Spleen (tissue), 7 donors: ENCODE data around the gene OR52E4.

ENCODE experiments used
- POLR2A ChIP-seq, 3 donors: fragments of 450-650 bp; IDR thresholded peaks; one replicate each; pipeline ENCODE4 v1.5.1; 2017; ENCODE audit warnings: antibody characterized with exemption in 3 of 3, mild to moderate bottlenecking in 1 of 3
- POLR2AphosphoS5 ChIP-seq, 3 donors: sonication (generic); formaldehyde crosslinking; IDR thresholded peaks; one replicate each; pipeline ENCODE4 v1.5.1; 2017; ENCODE audit warnings: antibody characterized with exemption in 3 of 3
- TF ChIP-seq, protein P1 (sequence below), 11 experiments: fragments of 200-600 bp in 7 of 11; fragments of 450-650 bp in 4 of 11; sonication (generic) in 4 of 11; IDR thresholded peaks in 8 of 11; conservative IDR thresholded peaks in 3 of 11; 1 replicate in 7 of 11; 2 replicates in 4 of 11; pipeline versions ENCODE4 v1.4.0 to v1.8.0; 2016 to 2021; ENCODE audit warnings: antibody characterized with exemption in 11 of 11, inconsistent platforms in 4 of 11, mild to moderate bottlenecking in 1 of 11
- donor health status: DM: no; HTN: no; CAD: no; lungs with moderate emphysema.
- donor health status: DM: no; HTN: no; CAD: no.
- donor health status: DM: no; HTN: no; CAD: no.

DNA sequence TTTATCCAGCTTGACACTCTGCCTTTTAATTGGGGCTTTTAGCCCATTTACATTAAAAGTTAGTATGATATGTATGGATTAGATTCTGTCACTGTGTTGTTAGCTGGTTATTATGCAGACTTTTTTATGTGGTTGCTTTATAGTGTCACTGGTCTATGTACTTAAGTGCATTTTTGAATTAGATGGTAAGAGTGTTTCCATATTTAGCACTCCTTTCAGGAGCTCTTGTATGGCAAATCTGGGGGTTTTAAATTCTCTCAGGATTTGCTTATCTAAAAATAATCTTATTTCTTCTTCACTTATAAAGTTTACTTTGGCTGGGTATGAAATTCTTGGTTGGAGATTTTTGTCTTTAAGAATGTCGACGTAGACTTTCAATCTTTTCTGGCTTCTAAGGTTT, 42.7 kb upstream of the OR52E4 start:
- TF ChIP-seq, protein P1, sequence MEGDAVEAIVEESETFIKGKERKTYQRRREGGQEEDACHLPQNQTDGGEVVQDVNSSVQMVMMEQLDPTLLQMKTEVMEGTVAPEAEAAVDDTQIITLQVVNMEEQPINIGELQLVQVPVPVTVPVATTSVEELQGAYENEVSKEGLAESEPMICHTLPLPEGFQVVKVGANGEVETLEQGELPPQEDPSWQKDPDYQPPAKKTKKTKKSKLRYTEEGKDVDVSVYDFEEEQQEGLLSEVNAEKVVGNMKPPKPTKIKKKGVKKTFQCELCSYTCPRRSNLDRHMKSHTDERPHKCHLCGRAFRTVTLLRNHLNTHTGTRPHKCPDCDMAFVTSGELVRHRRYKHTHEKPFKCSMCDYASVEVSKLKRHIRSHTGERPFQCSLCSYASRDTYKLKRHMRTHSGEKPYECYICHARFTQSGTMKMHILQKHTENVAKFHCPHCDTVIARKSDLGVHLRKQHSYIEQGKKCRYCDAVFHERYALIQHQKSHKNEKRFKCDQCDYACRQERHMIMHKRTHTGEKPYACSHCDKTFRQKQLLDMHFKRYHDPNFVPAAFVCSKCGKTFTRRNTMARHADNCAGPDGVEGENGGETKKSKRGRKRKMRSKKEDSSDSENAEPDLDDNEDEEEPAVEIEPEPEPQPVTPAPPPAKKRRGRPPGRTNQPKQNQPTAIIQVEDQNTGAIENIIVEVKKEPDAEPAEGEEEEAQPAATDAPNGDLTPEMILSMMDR (IDR thresholded peaks at IDR 0.05 in 8 of 11, conservative IDR thresholded peaks at IDR 0.05 in 3 of 11) = no peak
- TF ChIP-seq POLR2A (IDR thresholded peaks at IDR 0.05) (no peak), POLR2AphosphoS5 (IDR thresholded peaks at IDR 0.05) (no peak)
